ENCODE measurements around the gene MICAL3.
"Not testable (repeated sequence)": the region's sequence is repeated elsewhere in the genome, so short reads cannot be mapped to it uniquely, and the experiment has no call there.

The MICAL3 gene

DNA sequence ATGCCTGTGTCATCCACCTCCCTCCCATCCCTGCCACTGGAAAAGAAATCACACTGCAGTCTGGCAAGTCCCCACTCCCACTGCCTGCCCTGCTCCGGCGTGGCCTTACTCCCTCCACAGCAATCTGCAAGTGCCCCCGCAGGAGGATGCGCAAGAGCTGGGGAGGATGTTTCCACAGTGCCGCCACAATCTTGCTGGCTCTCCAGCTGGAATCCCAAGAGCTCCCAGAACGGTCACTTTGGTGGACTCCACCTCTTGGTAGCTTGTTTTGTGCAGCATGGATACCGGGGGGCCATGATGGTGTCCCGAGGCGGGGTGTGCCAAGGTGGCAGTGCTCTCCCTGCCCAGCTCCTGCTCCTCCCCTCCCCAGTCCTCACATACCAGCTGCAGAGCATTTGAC, 76.3 kb downstream of the MICAL3 start:
- DNase-seq = no peak

DNA sequence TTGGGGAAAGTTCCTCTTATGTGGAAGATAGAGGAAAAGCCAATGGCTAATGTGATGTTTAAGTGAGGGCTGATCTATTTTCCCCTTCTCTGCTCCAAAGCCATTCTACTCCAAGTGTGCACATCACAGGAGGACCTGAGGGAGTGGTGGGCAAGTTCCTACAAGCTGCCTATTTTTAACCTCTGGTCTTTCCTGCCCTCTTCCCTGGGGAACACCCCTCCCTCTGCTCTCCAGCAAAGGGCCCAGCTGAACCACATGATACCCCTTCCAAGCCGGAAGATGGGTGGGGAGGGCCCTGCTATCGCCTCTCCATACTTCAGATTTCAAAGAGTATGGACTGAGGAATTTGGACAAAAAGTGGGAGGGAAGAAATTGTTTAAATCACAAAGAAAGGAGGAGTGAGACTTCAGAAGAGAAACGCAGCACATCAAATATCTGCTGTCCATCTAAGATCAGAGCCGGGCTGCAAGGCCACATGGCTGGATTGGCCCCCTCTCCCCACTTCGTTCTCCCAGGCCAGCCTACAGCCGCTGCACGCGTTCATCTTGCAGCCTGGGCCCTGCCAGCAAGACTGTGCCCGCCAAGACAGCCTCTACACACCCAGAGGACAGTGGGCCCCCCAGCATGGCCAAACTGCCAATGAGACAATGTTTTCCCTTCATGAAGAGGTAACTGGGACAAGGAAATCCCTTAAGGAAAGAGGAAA, 77.5 kb downstream of the MICAL3 start:
- DNase-seq = no peak

DNA sequence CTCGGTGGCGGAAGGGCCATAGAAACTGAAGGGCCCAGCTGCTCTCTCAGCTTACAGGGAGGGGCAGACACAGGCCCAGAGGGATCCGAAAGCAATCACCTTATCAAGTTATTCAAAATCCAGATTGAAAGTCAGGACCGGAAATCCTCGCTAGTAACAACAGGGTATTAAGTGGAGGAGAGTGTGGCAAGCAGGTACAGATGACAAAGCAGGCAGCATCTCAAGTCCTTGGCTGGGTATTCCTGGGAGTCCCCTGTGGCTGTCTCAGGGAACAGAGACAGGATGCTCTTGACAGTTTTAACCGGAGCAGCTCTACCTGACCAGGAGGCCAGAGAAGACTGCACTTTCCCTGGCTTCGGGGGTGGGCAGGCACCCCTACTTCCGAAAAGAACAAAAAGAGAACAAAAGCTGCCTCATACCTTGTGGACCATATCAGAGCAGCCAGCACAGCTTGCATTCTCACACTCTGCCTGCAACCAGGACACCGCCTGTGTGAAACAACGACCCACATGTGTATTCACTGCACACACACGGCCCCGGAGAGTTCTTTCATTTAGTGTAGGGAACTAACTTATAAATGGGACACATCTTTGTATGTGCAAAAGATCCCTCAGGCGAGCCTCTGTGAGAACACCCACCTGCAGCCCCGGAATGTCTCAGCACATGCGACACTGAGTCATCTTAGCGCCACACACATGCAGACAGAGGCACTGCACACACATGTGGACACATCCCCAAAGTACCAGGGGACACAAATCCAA, 78.3 kb downstream of the MICAL3 start:
- DNase-seq = no peak

DNA sequence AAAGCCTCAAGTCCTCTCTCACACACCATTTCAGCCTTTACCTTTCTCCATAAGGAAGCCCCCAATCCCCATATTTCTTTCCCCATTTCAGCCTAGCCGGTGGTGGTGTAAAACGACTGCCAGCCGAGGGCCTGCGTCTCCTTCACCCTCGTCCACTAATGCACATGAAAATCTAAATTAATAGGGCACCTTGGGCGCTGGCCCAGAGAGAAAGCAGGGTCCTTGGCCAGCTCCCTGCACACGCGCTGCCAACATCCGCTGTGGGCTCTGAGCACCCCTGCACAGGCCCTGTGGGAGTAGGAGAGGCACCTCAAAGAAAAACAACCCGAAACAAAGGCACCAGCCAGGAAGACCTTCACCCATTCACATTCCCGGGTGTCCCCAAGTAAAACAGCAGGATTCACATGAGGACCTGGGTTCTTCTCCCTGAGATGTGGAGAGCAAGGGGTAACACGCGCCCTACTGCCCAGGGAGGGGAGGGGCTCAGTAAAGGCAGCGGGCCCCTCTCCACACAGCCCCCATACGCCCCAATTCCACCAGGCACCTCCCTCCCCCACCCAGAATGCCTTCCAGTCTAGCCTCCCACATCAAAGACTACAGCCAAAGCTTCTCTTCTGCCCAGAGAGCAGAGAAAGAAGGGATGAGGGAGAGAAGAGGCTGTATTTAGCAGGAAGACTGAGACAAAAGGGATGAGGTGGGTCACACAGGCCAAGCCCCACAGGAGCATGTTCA, 79.0 kb downstream of the MICAL3 start:
- no peak for DNase-seq

DNA sequence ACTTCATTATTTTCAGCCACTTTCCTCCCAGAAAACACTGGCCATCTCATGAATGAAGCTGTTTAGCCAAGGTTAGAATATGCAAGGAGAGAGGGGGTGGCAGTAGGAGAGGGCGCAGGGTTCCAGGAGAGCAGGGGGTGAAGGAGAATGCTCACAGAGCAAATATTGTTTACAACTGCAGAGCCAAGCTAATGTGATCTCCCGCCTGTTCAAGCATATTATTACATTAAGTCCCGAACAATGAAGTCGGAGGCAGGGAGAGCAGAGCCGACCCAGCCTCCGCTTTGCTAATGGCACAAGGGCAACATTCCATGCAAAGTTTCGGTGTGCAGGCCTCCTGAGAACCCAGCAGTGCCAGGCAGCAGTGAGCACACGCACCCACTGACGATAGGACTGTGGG, 80.1 kb downstream of the MICAL3 start:
- DNase-seq = no peak

DNA sequence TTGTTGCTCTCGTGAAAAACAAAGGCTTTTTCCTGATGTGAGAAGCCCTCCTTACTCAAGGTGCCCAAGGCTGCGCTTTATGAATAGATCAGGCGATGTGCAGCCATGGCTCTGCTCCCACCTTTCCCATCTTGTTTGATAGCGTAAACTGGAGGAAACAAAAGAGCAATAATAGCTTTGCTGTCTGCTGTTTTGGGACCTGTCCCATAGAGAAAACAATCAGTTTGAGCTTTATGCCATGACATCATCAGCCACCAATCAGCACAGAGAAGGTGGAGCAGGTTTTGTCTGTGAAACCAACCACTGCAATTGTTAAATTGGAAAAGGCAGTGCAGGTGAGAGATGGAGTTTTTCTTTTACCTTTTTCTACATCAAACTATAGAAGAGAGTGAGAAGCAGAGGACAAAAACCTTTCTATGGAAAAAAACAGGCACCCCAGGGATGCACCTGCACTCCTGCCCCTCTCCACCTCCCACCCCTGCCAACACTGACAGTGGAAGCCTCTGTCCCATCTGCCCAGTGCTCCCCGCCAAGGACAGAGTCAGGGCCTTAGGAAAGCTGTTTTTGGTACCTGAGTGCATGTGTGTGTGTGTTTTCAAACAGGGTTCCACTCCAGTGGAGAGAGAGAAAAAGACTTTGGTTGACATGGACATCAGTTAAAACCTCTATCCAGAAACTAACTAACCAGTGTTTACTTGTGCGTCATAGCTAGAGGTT, 80.7 kb downstream of the MICAL3 start:
- DNase-seq = no peak

DNA sequence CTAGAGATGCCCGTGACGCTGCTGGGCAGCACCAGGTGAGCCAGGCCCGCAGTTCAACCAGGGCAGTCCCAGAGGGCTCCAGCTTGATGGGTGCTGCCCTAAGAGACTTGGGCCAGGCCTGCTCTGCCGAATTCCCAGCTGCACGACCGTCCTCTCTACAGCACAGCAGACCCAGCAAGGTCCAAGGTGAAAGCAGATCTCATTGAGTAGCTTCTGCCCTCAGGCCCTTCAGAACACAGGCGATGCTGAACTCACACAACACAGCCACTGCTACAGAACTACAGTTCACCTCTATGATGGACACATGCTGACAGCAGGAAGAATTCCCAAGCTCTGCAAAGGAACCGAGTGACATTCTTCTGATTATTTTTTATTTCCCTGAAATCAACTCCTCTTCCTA, 81.6 kb downstream of the MICAL3 start:
- DNase-seq = no peak

DNA sequence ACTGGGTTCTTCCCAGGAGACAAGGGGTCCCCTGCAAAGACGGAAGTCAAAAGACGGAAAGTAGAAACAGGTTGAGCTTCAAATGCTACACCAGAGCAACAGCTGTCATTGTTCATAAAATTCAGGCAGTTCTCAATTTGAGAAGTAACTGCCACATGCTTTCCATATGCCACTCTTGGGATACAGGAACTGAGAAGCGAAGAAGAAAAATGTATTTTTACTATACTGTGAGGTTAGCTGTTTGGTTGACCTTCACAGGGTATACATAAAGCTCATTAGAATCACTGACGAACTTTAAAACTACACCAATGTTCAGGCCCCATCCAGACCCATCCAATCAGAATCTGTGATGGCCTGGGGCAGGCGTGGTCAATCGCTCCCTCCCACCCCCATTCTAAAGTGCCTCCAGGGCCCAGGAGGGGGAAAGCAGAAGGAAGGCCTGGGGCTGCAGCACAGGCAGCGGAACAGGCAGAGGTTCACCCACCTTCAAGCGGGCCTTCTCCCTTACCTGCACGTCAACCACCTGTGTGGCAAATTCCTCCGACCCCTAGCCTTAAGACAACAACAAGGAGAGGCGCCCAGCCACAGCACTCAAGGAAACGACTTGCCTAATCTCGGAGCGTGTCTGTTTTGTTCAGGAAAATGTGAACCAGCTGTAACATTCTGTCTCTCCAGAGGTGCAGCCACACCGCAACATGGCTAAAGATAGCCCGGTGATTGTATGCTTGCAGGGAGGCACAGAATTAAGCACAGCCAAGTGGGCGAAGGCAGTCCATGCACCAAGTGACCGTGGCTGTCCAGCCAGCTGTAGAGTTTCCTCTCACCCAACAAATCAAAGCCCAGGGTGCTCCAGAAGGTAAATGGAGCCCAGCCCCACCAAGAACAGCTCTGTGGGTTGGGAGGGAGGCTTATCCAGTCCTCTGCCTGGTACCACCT, 82.6 kb downstream of the MICAL3 start:
- no peak for DNase-seq

DNA sequence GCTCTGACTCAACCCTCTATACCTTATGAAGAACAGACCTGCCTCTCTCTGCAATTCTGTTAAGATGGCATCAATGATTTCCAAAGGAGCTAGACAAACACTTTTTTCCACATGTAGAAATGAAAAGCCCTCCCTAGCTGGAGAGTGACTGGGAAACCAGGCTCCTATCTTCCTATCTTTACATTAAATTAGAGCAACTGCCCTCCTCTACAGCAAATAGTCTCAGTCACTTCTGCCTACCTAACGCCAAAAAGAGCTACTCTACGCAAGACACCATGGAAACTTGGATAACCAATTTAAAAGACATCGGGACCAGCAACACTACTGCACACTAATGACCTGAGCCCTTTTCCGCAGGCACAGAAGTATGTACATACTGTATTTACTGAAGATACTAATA, 84.8 kb downstream of the MICAL3 start:
- DNase-seq = no peak

DNA sequence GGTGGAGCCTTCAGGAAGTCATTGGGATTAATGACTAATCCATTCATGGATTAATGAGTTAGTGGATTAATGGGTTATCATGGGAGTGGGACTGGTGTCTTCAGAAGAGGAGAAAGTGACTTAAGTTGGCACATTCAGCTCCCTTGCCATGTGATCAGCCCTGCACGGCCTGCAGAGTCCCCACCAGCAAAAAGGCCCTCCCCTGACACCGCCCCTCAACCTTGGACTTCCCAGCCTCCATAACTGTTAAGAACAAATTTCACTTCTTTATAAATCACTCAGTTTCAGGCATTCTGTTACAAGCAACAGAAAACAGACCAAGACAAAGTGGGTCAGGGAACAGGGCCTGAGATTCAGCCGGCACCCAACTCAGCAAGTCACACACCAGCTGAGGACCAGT, 85.3 kb downstream of the MICAL3 start:
- DNase-seq = no peak

DNA sequence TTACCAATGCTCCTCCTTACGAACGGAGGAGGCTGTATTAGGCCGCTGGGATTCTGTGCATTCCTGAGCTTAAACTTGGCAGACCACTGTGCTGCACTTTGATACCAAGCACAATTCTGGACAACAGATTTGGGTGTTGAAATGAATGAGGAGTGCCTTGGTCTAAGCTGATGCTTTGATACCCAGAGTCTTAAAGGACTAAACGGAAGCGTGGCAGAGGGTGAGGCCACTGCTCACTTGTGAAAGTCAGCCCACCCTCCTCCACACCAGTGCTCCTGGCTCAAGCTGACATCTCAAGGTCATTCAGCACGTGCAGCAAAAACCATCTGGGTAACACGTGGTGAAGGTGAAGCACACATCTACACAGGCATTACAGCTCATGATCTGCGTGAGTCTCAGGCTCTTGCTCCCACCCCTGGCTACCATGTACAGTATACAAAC, 85.9 kb downstream of the MICAL3 start:
- no peak for DNase-seq

DNA sequence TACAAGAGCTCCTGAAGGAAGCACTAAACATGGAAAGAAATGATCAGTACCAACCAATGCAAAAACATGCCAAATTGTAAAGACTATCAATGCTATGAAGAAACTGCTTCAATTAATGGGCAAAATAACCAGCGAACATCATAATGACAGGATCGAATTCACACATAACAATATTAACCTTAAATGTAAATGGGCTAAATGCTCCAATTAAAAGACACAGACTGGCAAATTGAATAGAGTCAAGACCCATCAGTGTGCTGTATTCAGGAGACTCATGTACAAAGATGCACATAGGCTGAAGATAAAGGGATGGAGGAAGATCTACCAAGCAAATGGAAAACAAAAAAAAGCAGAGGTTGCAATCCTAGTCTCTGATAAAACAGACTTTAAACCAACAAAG, 91.9 kb downstream of the MICAL3 start:
- not testable (repeated sequence) for DNase-seq

DNA sequence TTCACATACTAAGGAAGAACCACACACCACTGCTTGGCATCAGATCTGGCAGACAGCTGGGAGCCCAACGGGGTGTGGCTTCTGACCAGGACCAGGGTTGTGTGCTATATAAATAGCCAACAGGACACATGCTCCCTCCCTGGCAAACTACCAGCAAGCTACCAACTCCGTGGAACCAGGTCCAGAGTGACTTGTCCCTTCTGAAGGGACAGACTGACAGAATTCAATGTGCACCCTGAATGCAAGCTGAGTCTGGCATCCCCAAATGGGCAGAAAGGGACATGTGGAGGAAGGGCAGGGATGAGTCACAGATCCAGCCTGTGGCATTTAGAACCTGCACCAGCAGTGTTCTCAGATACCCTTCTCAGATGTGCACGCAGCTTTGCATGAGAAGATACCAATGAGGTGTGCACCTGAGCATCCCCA, 92.9 kb downstream of the MICAL3 start:
- DNase-seq = no peak

DNA sequence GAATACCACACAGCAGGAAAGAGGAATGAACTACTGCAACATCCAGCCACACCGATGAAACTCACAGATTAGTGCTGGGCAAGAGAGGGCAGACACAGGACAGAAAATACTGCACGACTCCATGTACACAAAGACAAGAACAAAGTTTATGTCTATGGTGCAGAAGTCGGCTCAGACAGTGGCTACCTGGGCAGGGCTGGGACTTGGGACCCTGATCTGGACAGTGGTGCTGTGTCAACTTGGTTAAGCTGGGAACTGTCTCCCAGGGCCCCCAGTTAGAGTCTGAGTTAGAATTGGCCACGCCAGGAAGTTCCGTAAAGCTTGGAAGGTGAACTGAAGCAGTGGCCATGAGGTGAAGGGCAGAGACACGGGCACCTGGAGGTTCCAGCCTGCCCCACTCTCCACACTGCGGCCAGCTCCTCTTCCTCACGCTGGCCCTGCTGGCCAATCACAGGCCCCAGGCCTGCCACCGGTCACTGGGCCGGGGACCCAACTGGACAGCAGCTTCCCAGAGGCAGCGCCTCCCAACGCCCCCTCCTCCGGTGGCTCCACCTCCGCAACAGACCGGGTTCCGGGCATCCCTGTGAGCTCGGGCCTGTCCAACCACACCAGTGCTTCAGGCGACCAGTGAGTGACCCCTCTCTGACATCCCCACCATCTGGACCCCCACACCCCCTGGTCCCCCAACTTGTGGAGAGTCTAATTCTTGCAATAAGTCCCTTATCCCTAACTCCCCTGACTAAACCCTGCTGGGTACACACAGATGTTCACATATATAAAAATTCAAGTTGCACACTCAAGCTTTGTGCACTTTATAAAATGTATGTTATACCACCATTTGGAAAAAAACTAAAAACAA, 93.7 kb downstream of the MICAL3 start:
- DNase-seq = no peak

DNA sequence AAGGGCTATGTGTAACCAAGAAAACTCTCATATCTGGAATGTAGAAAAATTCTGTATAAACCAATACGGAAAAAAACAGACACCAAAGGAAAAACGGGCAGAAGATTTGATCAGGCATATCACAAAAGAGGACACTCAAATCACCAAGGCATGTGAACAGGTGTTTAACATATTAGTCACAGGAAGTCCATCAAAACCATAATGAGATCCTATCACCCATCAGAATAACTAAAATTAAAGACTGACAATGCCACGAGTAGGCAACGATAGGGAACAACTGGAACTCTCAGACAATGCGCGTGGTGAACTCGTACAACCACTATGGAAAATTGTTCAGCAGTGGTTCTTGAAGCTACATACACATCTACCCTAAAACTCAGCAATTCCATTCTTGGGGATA, 94.5 kb downstream of the MICAL3 start:
- no peak for DNase-seq

DNA sequence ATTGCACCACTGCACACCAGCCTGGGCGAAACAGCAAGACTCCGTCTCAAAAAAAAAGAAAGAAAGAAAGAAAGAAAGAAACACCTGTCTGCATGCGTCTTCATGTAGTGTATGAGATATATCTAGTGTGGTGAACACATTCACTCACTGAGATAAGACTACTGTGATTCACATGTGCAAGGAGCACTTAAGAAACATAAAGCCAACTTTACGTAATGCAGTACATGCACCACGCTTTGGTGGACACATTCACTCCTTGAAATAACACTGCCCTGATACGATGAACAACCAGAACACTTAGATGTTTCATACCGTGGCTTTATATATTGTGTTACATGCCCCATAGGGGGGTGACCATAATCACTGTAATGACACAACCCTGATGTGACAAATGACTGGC, 96.0 kb downstream of the MICAL3 start:
- DNase-seq = no peak

DNA sequence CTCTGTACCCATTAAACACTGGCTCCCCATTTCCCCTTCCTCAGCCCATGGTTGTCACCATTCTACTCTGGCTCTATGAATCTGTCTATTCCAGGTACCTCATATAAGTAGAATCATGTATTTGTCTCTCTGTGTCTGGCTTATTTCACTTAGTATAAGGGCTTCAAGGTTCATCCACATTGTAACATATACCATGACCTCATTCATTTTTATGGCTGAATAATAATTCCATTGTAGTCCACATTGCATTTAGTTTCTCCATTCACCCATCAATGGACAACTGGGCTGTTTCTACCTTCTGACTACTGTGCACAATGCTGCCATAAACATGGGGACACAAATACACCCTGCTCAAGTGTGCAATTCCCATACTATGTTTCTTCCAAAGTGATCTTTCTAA, 97.3 kb downstream of the MICAL3 start:
- DNase-seq = no peak

DNA sequence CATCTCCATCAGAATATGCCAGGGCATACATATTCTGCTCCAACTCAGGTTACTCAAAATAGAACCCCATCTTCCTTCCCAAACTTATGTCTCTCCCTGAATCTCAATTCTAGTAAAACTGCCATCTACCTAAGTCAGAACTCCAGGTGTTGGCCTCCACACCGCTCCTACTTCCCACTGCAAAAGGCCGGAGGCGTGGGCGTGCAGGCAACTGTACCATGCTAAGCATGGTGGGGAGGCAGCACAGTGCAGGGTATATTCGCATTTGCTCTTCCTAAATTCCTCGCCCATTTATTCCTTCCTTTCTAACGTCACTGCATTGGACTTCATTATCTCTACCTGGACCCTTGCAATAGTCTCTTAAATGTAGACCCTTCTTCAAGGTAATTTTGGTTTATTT, 97.8 kb downstream of the MICAL3 start:
- no peak for DNase-seq

DNA sequence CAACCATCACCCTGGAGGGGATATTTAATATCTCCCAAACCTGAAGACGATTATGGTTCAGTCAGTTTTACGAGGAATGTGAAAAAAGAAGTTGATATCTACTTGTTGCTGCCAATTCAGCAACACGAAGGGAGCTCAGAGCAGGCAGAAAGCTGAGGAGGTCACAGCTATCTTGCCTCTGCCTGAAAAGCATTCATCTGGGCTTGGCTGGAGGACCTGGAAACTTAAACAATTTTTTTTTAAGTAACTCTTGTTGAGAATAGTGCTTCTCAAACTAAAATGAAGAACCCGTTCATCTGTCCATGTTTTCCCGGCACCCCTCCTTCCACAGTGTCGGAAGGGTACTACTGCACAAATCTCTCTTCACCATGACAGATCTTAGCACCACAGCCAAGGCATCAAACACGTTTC, 98.9 kb downstream of the MICAL3 start:
- no peak for DNase-seq

DNA sequence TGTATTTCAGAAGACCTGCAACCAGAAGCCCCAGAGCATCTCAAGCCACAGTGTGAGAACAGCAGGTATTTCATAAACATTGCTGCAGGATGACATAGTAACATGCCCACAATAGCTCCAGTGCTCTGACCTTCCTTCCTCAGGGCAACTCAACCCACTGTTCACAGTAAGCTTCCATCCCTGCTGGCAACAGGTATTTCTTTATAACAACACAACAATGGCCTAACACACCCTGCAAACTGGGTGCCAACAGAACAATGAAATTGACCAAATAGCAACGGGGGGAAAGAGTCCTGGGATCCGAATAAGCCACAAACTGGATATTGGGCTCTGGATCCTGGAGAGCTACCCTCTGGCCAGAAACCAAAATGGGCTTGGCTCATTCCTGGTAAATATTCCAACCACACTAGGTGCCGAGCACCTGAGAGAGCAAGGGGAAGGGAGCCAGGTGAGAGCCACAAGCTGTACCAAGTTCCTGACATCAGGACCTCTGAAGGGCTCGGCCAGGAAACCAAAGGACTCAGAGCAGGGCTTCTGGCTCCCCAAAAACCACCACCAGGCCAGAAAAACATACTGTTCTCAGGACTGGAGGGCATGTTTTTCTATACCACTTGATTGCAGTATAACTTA, 99.5 kb downstream of the MICAL3 start:
- DNase-seq = no peak

DNA sequence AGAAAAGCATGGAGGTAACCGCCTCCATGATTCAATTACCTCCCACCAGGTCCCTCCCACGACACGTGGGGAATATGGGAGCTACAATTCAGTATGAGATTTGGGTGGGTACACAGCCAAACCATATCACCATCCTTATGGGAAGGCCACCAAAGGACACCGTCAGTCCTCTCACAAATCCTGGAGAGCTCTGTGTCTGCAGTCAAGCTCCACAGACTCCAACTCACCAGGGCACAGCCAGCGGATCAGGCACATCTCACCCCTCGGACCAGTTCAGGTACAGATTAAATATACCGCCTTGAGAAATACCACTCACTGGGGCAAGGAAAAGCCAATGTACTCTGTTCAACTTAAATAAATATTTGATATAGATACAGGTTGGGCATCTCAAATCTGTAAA, 100.3 kb downstream of the MICAL3 start:
- DNase-seq = no peak
